HAP-1 (cell line): ENCODE results near the gene DCC.

Experiments used
- DNase-seq, 2 experiments: peaks; one replicate each; pipeline ENCODE4 v3.0.0-alpha.2; 2016 to 2020; ENCODE audit warnings: low spot score in 2 of 2
- H3K27me3 ChIP-seq: fragments of 250-450 bp; sonication (Bioruptor Pico); 2 replicates; pipeline ENCODE4 v1.5.1; 2020; ENCODE audit warnings: low read depth, mild to moderate bottlenecking, moderate library complexity
- H3K36me3 ChIP-seq: fragments of 250-450 bp; sonication (Bioruptor Pico); replicated peaks from 2 replicates; pipeline ENCODE4 v1.5.1; 2020; ENCODE audit warnings: mild to moderate bottlenecking
- H3K4me1 ChIP-seq: fragments of 250-450 bp; sonication (Bioruptor Pico); 2 replicates; pipeline ENCODE4 v1.5.1; 2020; ENCODE audit warnings: mild to moderate bottlenecking
- H3K4me3 ChIP-seq: fragments of 250-450 bp; sonication (Bioruptor Pico); 2 replicates; pipeline ENCODE4 v1.5.1; 2020; ENCODE audit warnings: mild to moderate bottlenecking, moderate library complexity
- H3K9me3 ChIP-seq: fragments of 250-450 bp; sonication (Bioruptor Pico); 2 replicates; pipeline ENCODE4 v1.5.1; 2020; ENCODE audit warnings: mild to moderate bottlenecking, moderate library complexity
- in situ Hi-C: fragments of 300-500 bp; cut with MboI; formaldehyde crosslinking; loops from 3 replicates; pipeline ENCODE4 v1.14.3; 2020; ENCODE audit warnings: low sequenced_read_pairs, inconsistent platforms, mixed read lengths

DCC gene

GRCh38 chr18:53566626-53567025, 1226.6 kb downstream of the DCC start:
- Histone ChIP-seq H3K4me1 (no peaks in the 10 kb centered on the region), H3K4me3 (no peak overlapping the region), H3K36me3 (no peaks in the 10 kb centered on the region), H3K27me3 (no peaks in the 10 kb centered on the region), H3K9me3 (no peaks in the 10 kb centered on the region)
- DNase-seq = no peak
- in situ Hi-C loops = loop anchor here (25.0 kb wide), 1 partner anchor 571 kb away; no protein-coding TSS in a partner anchor

- in situ Hi-C loops = loop anchor here (25.0 kb wide), 1 partner anchor 569 kb away; no protein-coding TSS in a partner anchor
- H3K4me3 ChIP-seq = no peak overlapping the region
- peak; percentile 10 to 58 for DNase-seq
- no peaks in the 10 kb centered on the region for H3K36me3 ChIP-seq
- no peaks in the 10 kb centered on the region for H3K4me1 ChIP-seq
- no peaks in the 10 kb centered on the region for H3K9me3 ChIP-seq
- H3K27me3 ChIP-seq = no peaks in the 10 kb centered on the region
These were observed 1228.1 kb downstream of the DCC start for GRCh38 chr18:53567929-53568574.
